ENCODE measurements around the gene SEMA3A. TPM values are rescaled to one million over a fixed set of nuclear protein-coding genes. Genes with fewer than 3 reads are reported as not detected.

Gene SEMA3A
- total RNA-seq, 3 donors from 2014 or later: 2.9 to 23.2 (median 5.2) TPM

- H3K27me3 ChIP-seq: no peaks in the 10 kb centered on the region
- TF ChIP-seq, protein P1, sequence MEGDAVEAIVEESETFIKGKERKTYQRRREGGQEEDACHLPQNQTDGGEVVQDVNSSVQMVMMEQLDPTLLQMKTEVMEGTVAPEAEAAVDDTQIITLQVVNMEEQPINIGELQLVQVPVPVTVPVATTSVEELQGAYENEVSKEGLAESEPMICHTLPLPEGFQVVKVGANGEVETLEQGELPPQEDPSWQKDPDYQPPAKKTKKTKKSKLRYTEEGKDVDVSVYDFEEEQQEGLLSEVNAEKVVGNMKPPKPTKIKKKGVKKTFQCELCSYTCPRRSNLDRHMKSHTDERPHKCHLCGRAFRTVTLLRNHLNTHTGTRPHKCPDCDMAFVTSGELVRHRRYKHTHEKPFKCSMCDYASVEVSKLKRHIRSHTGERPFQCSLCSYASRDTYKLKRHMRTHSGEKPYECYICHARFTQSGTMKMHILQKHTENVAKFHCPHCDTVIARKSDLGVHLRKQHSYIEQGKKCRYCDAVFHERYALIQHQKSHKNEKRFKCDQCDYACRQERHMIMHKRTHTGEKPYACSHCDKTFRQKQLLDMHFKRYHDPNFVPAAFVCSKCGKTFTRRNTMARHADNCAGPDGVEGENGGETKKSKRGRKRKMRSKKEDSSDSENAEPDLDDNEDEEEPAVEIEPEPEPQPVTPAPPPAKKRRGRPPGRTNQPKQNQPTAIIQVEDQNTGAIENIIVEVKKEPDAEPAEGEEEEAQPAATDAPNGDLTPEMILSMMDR (IDR thresholded peaks at IDR 0.05): no peak
- TF ChIP-seq POLR2A (IDR thresholded peaks at IDR 0.05) (no peak), POLR2AphosphoS5 (IDR thresholded peaks at IDR 0.05) (no peak)
- no peak for DNase-seq (ENCODE audit: low spot score in 2 of 2)
- intact Hi-C loops (cut with DNase I; ENCODE audit: low total_unique reads): no loop called here
- H3K9me3 ChIP-seq: no peaks in the 10 kb centered on the region
- H3K27ac ChIP-seq: no peak overlapping the region
- H3K36me3 ChIP-seq: no peaks in the 10 kb centered on the region
- no peak overlapping the region for H3K4me3 ChIP-seq
- no peaks in the 10 kb centered on the region for H3K4me1 ChIP-seq
Measured at GRCh38 chr7:84139986-84140729, 54.4 kb downstream of the SEMA3A start.

DNA sequence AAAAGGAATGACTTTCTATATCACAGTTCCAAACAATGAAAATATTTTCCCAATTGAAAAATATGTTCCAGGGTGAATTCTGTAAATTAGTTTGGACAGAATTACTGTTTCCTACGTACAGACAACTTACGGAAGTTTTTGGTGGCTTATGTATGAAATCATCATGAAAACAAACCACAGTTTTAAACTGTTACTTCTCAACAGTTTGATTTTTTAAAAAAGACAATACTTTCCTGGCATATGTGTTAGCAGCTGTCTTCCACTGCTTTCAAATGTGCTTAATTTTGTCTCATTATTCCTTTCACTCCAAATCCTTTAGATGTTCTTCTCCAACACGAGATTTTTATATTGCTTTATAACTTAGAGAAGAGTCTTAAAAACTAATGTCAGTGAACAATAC is 56.2 kb downstream of the SEMA3A start:
- no peak for TF ChIP-seq POLR2A (IDR thresholded peaks at IDR 0.05)
- TF ChIP-seq, protein P1 (IDR thresholded peaks at IDR 0.05): no peak
- no peak for DNase-seq (ENCODE audit: low spot score in 2 of 2)
- intact Hi-C loops (cut with DNase I; ENCODE audit: low total_unique reads): no loop called here
- H3K27me3 ChIP-seq: no peaks in the 10 kb centered on the region
- no peaks in the 10 kb centered on the region for H3K9me3 ChIP-seq
- no peaks in the 10 kb centered on the region for H3K36me3 ChIP-seq
- H3K27ac ChIP-seq: no peak overlapping the region
- no peak overlapping the region for H3K4me3 ChIP-seq
- H3K4me1 ChIP-seq: no peaks in the 10 kb centered on the region

DNA sequence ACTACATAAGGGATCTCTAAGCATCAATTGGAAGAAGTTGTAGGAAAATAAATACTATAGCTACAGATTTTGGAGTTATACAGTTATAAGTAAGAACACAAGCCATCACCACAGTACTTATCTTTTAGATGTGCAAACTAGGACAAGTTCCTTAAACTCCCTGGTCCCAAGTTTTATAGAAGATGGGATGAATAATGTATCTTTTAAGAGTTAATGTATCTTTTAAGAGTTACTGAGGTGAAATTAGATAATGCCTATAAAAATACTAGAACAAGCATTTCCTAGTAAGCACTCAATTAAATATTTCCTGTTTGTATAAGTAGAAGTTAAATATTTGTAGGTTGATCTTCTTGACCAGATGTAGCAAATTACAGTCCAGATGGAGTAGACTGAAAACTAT is 56.8 kb downstream of the SEMA3A start:
- intact Hi-C loops (cut with DNase I; ENCODE audit: low total_unique reads): no loop called here
- DNase-seq (ENCODE audit: low spot score in 2 of 2): no peak
- Histone ChIP-seq H3K4me3 (no peak overlapping the region), H3K36me3 (no peaks in the 10 kb centered on the region), H3K27ac (no peak overlapping the region), H3K27me3 (no peaks in the 10 kb centered on the region), H3K4me1 (no peaks in the 10 kb centered on the region), H3K9me3 (no peaks in the 10 kb centered on the region)
- TF ChIP-seq POLR2AphosphoS5 (IDR thresholded peaks at IDR 0.05): no peak
- TF ChIP-seq POLR2A (IDR thresholded peaks at IDR 0.05): no peak
- TF ChIP-seq, protein P1 (IDR thresholded peaks at IDR 0.05): no peak

GRCh38 chr7:84136809-84137208 is 57.8 kb downstream of the SEMA3A start:
- intact Hi-C loops (cut with DNase I; ENCODE audit: low total_unique reads): no loop called here
- TF ChIP-seq POLR2AphosphoS5 (IDR thresholded peaks at IDR 0.05) (no peak), POLR2A (IDR thresholded peaks at IDR 0.05) (no peak)
- TF ChIP-seq, protein P1 (IDR thresholded peaks at IDR 0.05): no peak
- no peaks in the 10 kb centered on the region for H3K36me3 ChIP-seq
- no peaks in the 10 kb centered on the region for H3K27me3 ChIP-seq
- no peak for DNase-seq (ENCODE audit: low spot score in 2 of 2)
- H3K9me3 ChIP-seq: no peaks in the 10 kb centered on the region
- H3K4me1 ChIP-seq: no peaks in the 10 kb centered on the region
- no peak overlapping the region for H3K4me3 ChIP-seq
- H3K27ac ChIP-seq: no peak overlapping the region

- TF ChIP-seq POLR2AphosphoS5 (IDR thresholded peaks at IDR 0.05) (no peak), POLR2A (IDR thresholded peaks at IDR 0.05) (no peak)
- H3K36me3 ChIP-seq: no peaks in the 10 kb centered on the region
- no peaks in the 10 kb centered on the region for H3K9me3 ChIP-seq
- H3K4me3 ChIP-seq: no peak overlapping the region
- no peaks in the 10 kb centered on the region for H3K27me3 ChIP-seq
- intact Hi-C loops (cut with DNase I; ENCODE audit: low total_unique reads): no loop called here
- no peak for DNase-seq (ENCODE audit: low spot score in 2 of 2)
- H3K27ac ChIP-seq: no peak overlapping the region
- H3K4me1 ChIP-seq: no peaks in the 10 kb centered on the region
Measured at GRCh38 chr7:84136336-84136735, 58.3 kb downstream of the SEMA3A start.

All from breast epithelium (tissue), 4 donors.